Gastrocnemius medialis (tissue), 4 donors: ENCODE data around the gene CCDC91. TPM values are rescaled to one million over a fixed set of nuclear protein-coding genes. Genes with fewer than 3 reads are reported as not detected.

Experiments used
- ATAC-seq, 2 donors: fragments of 150-250 bp; one replicate each; pipeline ENCODE4 v1.9.1; 2016
- DNase-seq, 2 donors: peaks; one replicate each; pipeline ENCODE4 v3.0.0-alpha.2; 2019
- H3K27ac ChIP-seq, 4 donors: fragments of 200-600 bp; sonication (generic); 1 replicate in 1 of 4; 2 replicates in 3 of 4; pipeline ENCODE4 v1.5.1; 2016 to 2018; ENCODE audit warnings: mild to moderate bottlenecking in 2 of 4, moderate library complexity in 1 of 4
- H3K27me3 ChIP-seq, 3 donors: fragments of 200-600 bp; sonication (generic) in 2 of 3; 1 replicate in 1 of 3; 2 replicates in 2 of 3; pipeline versions ENCODE4 v1.5.1 to v1.6.0; 2016 to 2019; ENCODE audit warnings: mild to moderate bottlenecking in 1 of 3, moderate library complexity in 1 of 3
- H3K36me3 ChIP-seq, 2 donors: fragments of 200-600 bp; sonication (generic) in 1 of 2; one replicate each; pipeline ENCODE4 v1.5.1; 2017 to 2018
- H3K4me1 ChIP-seq, 2 donors: fragments of 200-600 bp; sonication (generic) in 1 of 2; one replicate each; pipeline ENCODE4 v1.5.1; 2016 to 2017; ENCODE audit warnings: mild to moderate bottlenecking in 2 of 2
- H3K4me3 ChIP-seq, 4 donors: fragments of 200-600 bp; sonication (generic) in 3 of 4; 1 replicate in 1 of 4; 2 replicates in 3 of 4; pipeline ENCODE4 v1.5.1; 2016 to 2019; ENCODE audit warnings: mild to moderate bottlenecking in 2 of 4
- H3K9me3 ChIP-seq, 3 donors: fragments of 200-600 bp; sonication (generic) in 2 of 3; 1 replicate in 1 of 3; 2 replicates in 2 of 3; pipeline ENCODE4 v1.5.1; 2016 to 2019
- CTCF ChIP-seq, 5 experiments: fragments of 450-650 bp in 3 of 5; fragments of 200-600 bp in 2 of 5; sonication (generic) in 2 of 5; IDR thresholded peaks in 4 of 5; conservative IDR thresholded peaks in 1 of 5; 1 replicate in 4 of 5; 2 replicates in 1 of 5; pipeline ENCODE4 v1.5.1; 2016 to 2019; ENCODE audit warnings: antibody characterized with exemption in 5 of 5, mild to moderate bottlenecking in 3 of 5, moderate library complexity in 3 of 5
- POLR2A ChIP-seq, 2 donors: fragments of 450-650 bp; IDR thresholded peaks; one replicate each; pipeline ENCODE4 v1.6.1; 2017; ENCODE audit warnings: antibody characterized with exemption in 2 of 2, mild to moderate bottlenecking in 2 of 2, moderate library complexity in 2 of 2
- in situ Hi-C, 4 donors: fragments of 200-750 bp; cut with MboI; loops; one replicate each; pipeline versions ENCODE4 v1.15.0 to v1.8.0; 2017; ENCODE audit warnings: low sequenced_read_pairs in 4 of 4
- intact Hi-C: fragments of 100-400 bp; cut with DNase I; formaldehyde crosslinking; loops from one replicate; pipeline ENCODE4 v1.15.1; 2023; ENCODE audit warnings: low total_unique reads
- total RNA-seq, 4 donors: library from RNA; depleted of rRNA; stranded (reverse); fragments of >200 nt; gene quantifications; one replicate each; pipeline versions ENCODE4 v1.1.0 to v1.2.3, GENCODE V29; 2016

The CCDC91 gene
- total RNA-seq, 4 donors from 2014 or later = 22.3 to 50.6 (median 36.6) TPM

- H3K27ac ChIP-seq = no peak overlapping the region
- TF ChIP-seq CTCF (IDR thresholded peaks at IDR 0.05 in 4 of 5, conservative IDR thresholded peaks at IDR 0.05 in 1 of 5) (no peak), POLR2A (IDR thresholded peaks at IDR 0.05) (no peak)
- H3K36me3 ChIP-seq = no peaks in the 10 kb centered on the region
- no peak overlapping the region for H3K4me3 ChIP-seq
- H3K27me3 ChIP-seq = no peaks in the 10 kb centered on the region
- in situ Hi-C loops (no loop called here), intact Hi-C loops (no loop called here)
- no peaks in the 10 kb centered on the region for H3K4me1 ChIP-seq
- ATAC-seq = no peak
- DNase-seq = no peak
- H3K9me3 ChIP-seq = no peaks in the 10 kb centered on the region
Observed at GRCh38 chr12:28484156-28484555, 293.9 kb downstream of the CCDC91 start.

GRCh38 chr12:28486521-28486920 lies 296.3 kb downstream of the CCDC91 start:
- Histone ChIP-seq H3K4me3 (no peak overlapping the region), H3K27ac (no peak overlapping the region), H3K36me3 (no peaks in the 10 kb centered on the region), H3K27me3 (no peaks in the 10 kb centered on the region), H3K9me3 (no peaks in the 10 kb centered on the region), H3K4me1 (no peaks in the 10 kb centered on the region)
- TF ChIP-seq CTCF (IDR thresholded peaks at IDR 0.05 in 4 of 5, conservative IDR thresholded peaks at IDR 0.05 in 1 of 5) = no peak
- no peak for TF ChIP-seq POLR2A (IDR thresholded peaks at IDR 0.05)
- no peak for DNase-seq
- in situ Hi-C loops = no loop called here
- intact Hi-C loops = no loop called here
- no peak for ATAC-seq

DNA sequence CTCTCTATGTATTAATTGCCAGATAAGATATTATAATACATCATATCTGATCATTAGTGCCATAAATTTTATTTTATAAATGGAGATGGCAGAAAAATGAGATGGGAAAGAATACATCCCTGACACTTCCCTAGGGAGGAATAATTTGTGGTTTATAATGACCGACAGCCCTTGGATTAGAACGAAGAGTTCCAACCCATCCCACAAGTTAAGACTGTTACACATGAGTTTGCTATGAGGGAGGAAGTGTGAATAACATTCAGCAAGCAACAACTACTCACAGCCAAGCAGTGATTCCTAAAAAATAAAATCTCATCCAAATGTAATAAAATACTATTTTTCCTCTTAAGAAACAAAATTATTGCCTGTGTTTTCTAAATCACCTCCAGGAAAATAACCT lies 299.0 kb downstream of the CCDC91 start:
- Histone ChIP-seq H3K27ac (no peak overlapping the region), H3K36me3 (no peaks in the 10 kb centered on the region), H3K27me3 (no peaks in the 10 kb centered on the region), H3K4me1 (no peaks in the 10 kb centered on the region), H3K4me3 (no peak overlapping the region), H3K9me3 (no peaks in the 10 kb centered on the region)
- ATAC-seq (no peak), DNase-seq (no peak)
- in situ Hi-C loops = no loop called here
- intact Hi-C loops = no loop called here
- TF ChIP-seq CTCF (IDR thresholded peaks at IDR 0.05 in 4 of 5, conservative IDR thresholded peaks at IDR 0.05 in 1 of 5) (no peak), POLR2A (IDR thresholded peaks at IDR 0.05) (no peak)

DNA sequence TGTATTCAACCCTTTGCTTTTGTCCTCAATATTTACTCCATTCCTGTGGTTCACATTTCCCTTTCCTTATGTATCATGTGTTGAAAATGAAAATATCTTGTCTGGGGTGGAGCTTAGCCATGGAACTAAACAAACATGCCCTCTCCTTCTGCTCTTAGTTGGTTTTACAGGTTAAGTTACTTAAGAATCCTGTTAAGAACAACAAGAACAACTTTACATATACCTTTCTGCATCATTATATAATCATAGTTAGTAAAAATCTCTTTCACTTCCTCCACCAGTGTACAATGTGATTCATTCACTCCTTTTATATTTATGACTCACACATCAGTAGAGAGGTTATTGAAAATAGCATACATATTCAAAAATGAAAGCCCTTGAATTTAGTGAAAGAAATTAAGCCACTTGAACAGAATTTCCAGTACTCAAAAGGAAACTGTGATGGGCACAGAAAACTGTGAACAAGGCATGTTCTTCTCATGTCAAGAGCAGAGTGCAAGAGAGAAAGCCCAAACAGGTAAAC lies 307.7 kb downstream of the CCDC91 start:
- ATAC-seq (no peak), DNase-seq (no peak)
- H3K36me3 ChIP-seq = no peaks in the 10 kb centered on the region
- H3K9me3 ChIP-seq = no peaks in the 10 kb centered on the region
- in situ Hi-C loops = no loop called here
- TF ChIP-seq CTCF (IDR thresholded peaks at IDR 0.05 in 4 of 5, conservative IDR thresholded peaks at IDR 0.05 in 1 of 5) (no peak), POLR2A (IDR thresholded peaks at IDR 0.05) (no peak)
- H3K27ac ChIP-seq = no peak overlapping the region
- H3K4me1 ChIP-seq = no peaks in the 10 kb centered on the region
- no peak overlapping the region for H3K4me3 ChIP-seq
- H3K27me3 ChIP-seq = no peaks in the 10 kb centered on the region
- intact Hi-C loops = no loop called here

- Histone ChIP-seq H3K4me1 (no peaks in the 10 kb centered on the region), H3K4me3 (no peak overlapping the region), H3K36me3 (no peaks in the 10 kb centered on the region), H3K27me3 (no peaks in the 10 kb centered on the region), H3K9me3 (no peaks in the 10 kb centered on the region), H3K27ac (no peak overlapping the region)
- in situ Hi-C loops (no loop called here), intact Hi-C loops (no loop called here)
- TF ChIP-seq POLR2A (IDR thresholded peaks at IDR 0.05) (no peak), CTCF (IDR thresholded peaks at IDR 0.05 in 4 of 5, conservative IDR thresholded peaks at IDR 0.05 in 1 of 5) (no peak)
- ATAC-seq (no peak), DNase-seq (no peak)
Observed at GRCh38 chr12:28498850-28499249, 308.6 kb downstream of the CCDC91 start.
